ENCODE data around the gene ASGR2. TPM values are rescaled to one million over a fixed set of nuclear protein-coding genes. Genes with fewer than 3 reads are reported as not detected.

Gene ASGR2
- total RNA-seq, 1 experiment from 2014 or later, result not detected

GRCh38 chr17:7138800-7139381 is 24.3 kb upstream of the ASGR2 start:
- H3K36me3 ChIP-seq (ENCODE audit: low read depth, low read length), result no peaks in the 10 kb centered on the region
- no peaks in the 10 kb centered on the region for H3F3A ChIP-seq (ENCODE audit: low read length, unreplicated experiment)
- POLR2A ChIA-PET (ENCODE audit: unreplicated experiment), result no interaction called here
- TF ChIP-seq EZH2phosphoT487 (IDR thresholded peaks at IDR 0.05; ENCODE audit: borderline replicate concordance, low read length) (no peak), EZH2 (IDR thresholded peaks at IDR 0.05; ENCODE audit: low read length, unreplicated experiment) (no peak), CTCF (conservative IDR thresholded peaks at IDR 0.05; ENCODE audit: low read depth, low read length) (no peak)
- ATAC-seq (no peak), DNase-seq (peak; percentile 8)
- no peaks in the 10 kb centered on the region for H4K20me1 ChIP-seq (ENCODE audit: low read length)
- intact Hi-C loops (cut with micrococcal nuclease), result no loop called here
- H3K9me2 ChIP-seq (replicated peaks; ENCODE audit: low read length), result no peaks in the 10 kb centered on the region
- H3K27me3 ChIP-seq (ENCODE audit: low read length), result no peaks in the 10 kb centered on the region
- H3K79me2 ChIP-seq (ENCODE audit: low read length), result no peaks in the 10 kb centered on the region
- no peak overlapping the region for H3K4me2 ChIP-seq (ENCODE audit: low read length)
- H3K4me3 ChIP-seq (ENCODE audit: low read length), result no peak overlapping the region
- H3K9me3 ChIP-seq (ENCODE audit: low read length), result no peaks in the 10 kb centered on the region
- no peak overlapping the region for H3K9ac ChIP-seq (ENCODE audit: low read length)
- peaks cover 21% of the 10 kb centered on the region for H3K4me1 ChIP-seq (ENCODE audit: insufficient read depth, low read length)
- peak overlapping the region; percentile 45; the same call in 1 of the 2 replicates for H2AFZ ChIP-seq (ENCODE audit: low read length)
- no peak overlapping the region for H3K27ac ChIP-seq (ENCODE audit: low read length)
- BruUV-seq (replicated peaks), result no TSS peak
- CTCF ChIA-PET, result interaction anchor here (0.5 kb wide), 1 partner anchor 26 kb away, joined by 3 read pairs; no protein-coding TSS in a partner anchor

- intact Hi-C loops (cut with micrococcal nuclease), result no loop called here
- Histone ChIP-seq H3K9ac (ENCODE audit: low read length) (no peak overlapping the region), H3K4me1 (ENCODE audit: insufficient read depth, low read length) (peaks cover 21% of the 10 kb centered on the region), H3F3A (ENCODE audit: low read length, unreplicated experiment) (no peaks in the 10 kb centered on the region), H3K36me3 (ENCODE audit: low read depth, low read length) (no peaks in the 10 kb centered on the region), H3K27ac (ENCODE audit: low read length) (no peak overlapping the region), H3K9me3 (ENCODE audit: low read length) (no peaks in the 10 kb centered on the region), H3K27me3 (ENCODE audit: low read length) (no peaks in the 10 kb centered on the region), H3K9me2 (replicated peaks; ENCODE audit: low read length) (no peaks in the 10 kb centered on the region), H4K20me1 (ENCODE audit: low read length) (no peaks in the 10 kb centered on the region), H2AFZ (ENCODE audit: low read length) (peak overlapping the region; percentile 46), H3K4me3 (ENCODE audit: low read length) (no peak overlapping the region), H3K79me2 (ENCODE audit: low read length) (no peaks in the 10 kb centered on the region), H3K4me2 (ENCODE audit: low read length) (no peak overlapping the region; the same call in 1 of the 2 replicates)
- CTCF ChIA-PET, result interaction anchor here (1.3 kb wide), 1 partner anchor 91 kb away, joined by 3 read pairs; no protein-coding TSS in a partner anchor
- POLR2A ChIA-PET (ENCODE audit: unreplicated experiment), result no interaction called here
- TF ChIP-seq CTCF (conservative IDR thresholded peaks at IDR 0.05; ENCODE audit: low read depth, low read length), result no peak
- no peak for TF ChIP-seq EZH2 (IDR thresholded peaks at IDR 0.05; ENCODE audit: low read length, unreplicated experiment)
- no peak for TF ChIP-seq EZH2phosphoT487 (IDR thresholded peaks at IDR 0.05; ENCODE audit: borderline replicate concordance, low read length)
- ATAC-seq, result no peak; the same call in 1 of the 2 replicates
- no TSS peak for BruUV-seq (replicated peaks)
- peak; percentile 12 for DNase-seq
These were observed 22.7 kb upstream of the ASGR2 start for GRCh38 chr17:7137171-7137943.

Data from PC-3 (cell line).